Astrocyte (in vitro differentiated cells and primary cell): ENCODE data around the gene ZNF512B. TPM values are rescaled to one million over a fixed set of nuclear protein-coding genes. Genes with fewer than 3 reads are reported as not detected.

Experiments used
- DNase-seq: peaks from one replicate; pipeline ENCODE4 v3.0.0-alpha.2; 2010; ENCODE audit warnings: low read depth
- FAIRE-seq: peaks from 2 replicates; lab custom pipeline; 2011; peaks lifted over from hg19 to GRCh38; lab: Jason Lieb, UNC
- H2AFZ ChIP-seq: 2 replicates; pipeline ENCODE4 v1.6.0; 2012; ENCODE audit warnings: low read depth, low read length, inconsistent platforms
- H3K27ac ChIP-seq: 2 replicates; pipeline ENCODE4 v1.5.1; 2011; ENCODE audit warnings: low read depth, low read length, inconsistent platforms
- H3K27me3 ChIP-seq: 2 replicates; pipeline ENCODE4 v1.6.0; 2011; ENCODE audit warnings: low read length, inconsistent platforms; ENCODE audit not compliant: insufficient read depth
- H3K36me3 ChIP-seq: 2 replicates; pipeline ENCODE4 v1.5.1; 2011; ENCODE audit warnings: low read length, inconsistent platforms; ENCODE audit not compliant: insufficient read depth
- H3K4me1 ChIP-seq: 2 replicates; pipeline ENCODE4 v1.5.1; 2011; ENCODE audit warnings: low read length, inconsistent platforms; ENCODE audit not compliant: insufficient read depth
- H3K4me2 ChIP-seq: 2 replicates; pipeline ENCODE4 v1.6.0; 2012; ENCODE audit warnings: low read length, inconsistent platforms
- H3K4me3 ChIP-seq: 2 replicates; pipeline ENCODE4 v1.5.1; 2011; ENCODE audit warnings: low read depth, mild to moderate bottlenecking, low read length, inconsistent platforms; ENCODE audit not compliant: insufficient read depth
- H3K79me2 ChIP-seq: 2 replicates; pipeline ENCODE4 v1.6.0; 2012; ENCODE audit warnings: mild to moderate bottlenecking, low read length, inconsistent platforms; ENCODE audit not compliant: insufficient read depth
- H3K9ac ChIP-seq: 2 replicates; pipeline ENCODE4 v1.6.0; 2012; ENCODE audit warnings: mild to moderate bottlenecking, low read length, inconsistent platforms
- H3K9me3 ChIP-seq: 2 replicates; pipeline ENCODE4 v1.5.1; 2012; ENCODE audit warnings: low read depth, mild to moderate bottlenecking, low read length, inconsistent platforms; ENCODE audit not compliant: insufficient read depth
- H4K20me1 ChIP-seq: 2 replicates; pipeline ENCODE4 v1.6.0; 2012; ENCODE audit warnings: low read length, inconsistent platforms; ENCODE audit not compliant: insufficient read depth
- H3K27ac Mint-ChIP-seq: one replicate; pipeline ENCODE4 v1.8.0; 2021; ENCODE audit warnings: mild to moderate bottlenecking, mixed read lengths; ENCODE audit not compliant: unreplicated experiment
- H3K27me3 Mint-ChIP-seq: one replicate; pipeline ENCODE4 v1.8.0; 2021; ENCODE audit warnings: low read depth, mixed read lengths; ENCODE audit not compliant: unreplicated experiment
- H3K36me3 Mint-ChIP-seq: one replicate; pipeline ENCODE4 v1.8.0; 2021; ENCODE audit warnings: low read depth, mixed read lengths; ENCODE audit not compliant: unreplicated experiment
- H3K4me1 Mint-ChIP-seq: one replicate; pipeline ENCODE4 v1.8.0; 2021; ENCODE audit warnings: low read depth, mixed read lengths; ENCODE audit not compliant: unreplicated experiment
- H3K4me3 Mint-ChIP-seq: one replicate; pipeline ENCODE4 v1.8.0; 2021; ENCODE audit warnings: mild to moderate bottlenecking, moderate library complexity, mixed read lengths; ENCODE audit not compliant: unreplicated experiment
- H3K9me3 Mint-ChIP-seq: one replicate; pipeline ENCODE4 v1.8.0; 2021; ENCODE audit warnings: mild to moderate bottlenecking, mixed read lengths; ENCODE audit not compliant: unreplicated experiment
- CTCF ChIP-seq: IDR thresholded peaks from 2 replicates; pipeline ENCODE4 v1.5.1; 2011; ENCODE audit warnings: low read depth, mild to moderate bottlenecking, inconsistent platforms, low read length, moderate library complexity; ENCODE audit not compliant: insufficient read depth
- EZH2 ChIP-seq: IDR thresholded peaks from 2 replicates; pipeline ENCODE4 v1.6.1; 2012; ENCODE audit warnings: mild to moderate bottlenecking, low read length, inconsistent platforms; ENCODE audit not compliant: insufficient read depth
- total RNA-seq: library from RNA; stranded (reverse); gene quantifications from 2 replicates; pipeline ENCODE4 v1.2.1, GENCODE V29; 2021

ZNF512B gene
- total RNA-seq, 1 donor from 2014 or later: 27.7 TPM

GRCh38 chr20:64003960-64004725 lies 34.4 kb upstream of the ZNF512B start:
- H3K4me3 ChIP-seq: no peak overlapping the region
- H3K9ac ChIP-seq: no peak overlapping the region
- H3K4me1 ChIP-seq: no peaks in the 10 kb centered on the region
- Mint-ChIP-seq H3K36me3 (peaks cover 22% of the 10 kb centered on the region), H3K9me3 (no peaks in the 10 kb centered on the region), H3K27ac (no peak overlapping the region), H3K4me1 (no peaks in the 10 kb centered on the region), H3K27me3 (no peaks in the 10 kb centered on the region), H3K4me3 (no peak overlapping the region)
- DNase-seq (peak; percentile 22), FAIRE-seq (no peak)
- H3K27me3 ChIP-seq: no peaks in the 10 kb centered on the region
- TF ChIP-seq EZH2 (no peak), CTCF (no peak)
- peaks cover 42% of the 10 kb centered on the region for H3K36me3 ChIP-seq
- no peak overlapping the region for H3K27ac ChIP-seq
- no peak overlapping the region for H2AFZ ChIP-seq
- no peak overlapping the region for H3K4me2 ChIP-seq
- H3K79me2 ChIP-seq: peaks cover 20% of the 10 kb centered on the region
- H3K9me3 ChIP-seq: no peaks in the 10 kb centered on the region
- H4K20me1 ChIP-seq: peaks cover 64% of the 10 kb centered on the region

- Histone ChIP-seq H4K20me1 (peaks cover 43% of the 10 kb centered on the region), H3K4me2 (no peak overlapping the region), H3K9ac (no peak overlapping the region), H3K4me3 (no peak overlapping the region), H3K9me3 (no peaks in the 10 kb centered on the region), H3K79me2 (peaks cover 10% of the 10 kb centered on the region), H3K27me3 (no peaks in the 10 kb centered on the region), H3K27ac (no peak overlapping the region), H2AFZ (no peak overlapping the region), H3K36me3 (peaks cover 49% of the 10 kb centered on the region), H3K4me1 (no peaks in the 10 kb centered on the region)
- H3K9me3 Mint-ChIP-seq: no peaks in the 10 kb centered on the region
- DNase-seq (peak; percentile 44), FAIRE-seq (no peak)
- H3K4me3 Mint-ChIP-seq: peak overlapping the region; percentile 34
- no peaks in the 10 kb centered on the region for H3K27me3 Mint-ChIP-seq
- H3K27ac Mint-ChIP-seq: no peak overlapping the region
- H3K36me3 Mint-ChIP-seq: peaks cover 20% of the 10 kb centered on the region
- no peak for TF ChIP-seq EZH2
- TF ChIP-seq CTCF: no peak
- H3K4me1 Mint-ChIP-seq: no peaks in the 10 kb centered on the region
Observed at GRCh38 chr20:64001607-64002011, 31.9 kb upstream of the ZNF512B start.

- Mint-ChIP-seq H3K4me3 (no peak overlapping the region), H3K36me3 (peaks cover 18% of the 10 kb centered on the region), H3K4me1 (no peaks in the 10 kb centered on the region), H3K27me3 (no peaks in the 10 kb centered on the region), H3K27ac (no peak overlapping the region), H3K9me3 (no peaks in the 10 kb centered on the region)
- Histone ChIP-seq H3K4me2 (no peak overlapping the region), H4K20me1 (peaks cover 43% of the 10 kb centered on the region), H3K9ac (no peak overlapping the region), H3K27ac (no peak overlapping the region), H3K36me3 (peaks cover 52% of the 10 kb centered on the region), H3K27me3 (no peaks in the 10 kb centered on the region), H3K4me1 (no peaks in the 10 kb centered on the region), H3K79me2 (peaks cover 10% of the 10 kb centered on the region), H3K4me3 (no peak overlapping the region), H3K9me3 (no peaks in the 10 kb centered on the region), H2AFZ (no peak overlapping the region)
- TF ChIP-seq EZH2 (no peak), CTCF (no peak)
- FAIRE-seq (no peak), DNase-seq (no peak)
Observed at GRCh38 chr20:64000906-64001305, 31.2 kb upstream of the ZNF512B start.
